Ramos (cell line): ENCODE measurements around the gene ADAMTS8.

Experiments used
- in situ Hi-C: fragments of 300-500 bp; cut with MboI; formaldehyde crosslinking; loops from one replicate; pipeline ENCODE4 v1.14.3; 2022; ENCODE audit warnings: low sequenced_read_pairs; ENCODE audit not compliant: unreplicated experiment

ADAMTS8 gene

GRCh38 chr11:130404727-130405126, 23.7 kb downstream of the ADAMTS8 start:
- in situ Hi-C loops, result no loop called here

- in situ Hi-C loops, result no loop called here
These were observed 24.4 kb downstream of the ADAMTS8 start for GRCh38 chr11:130403967-130404366.

- in situ Hi-C loops, result no loop called here
These were observed 25.1 kb downstream of the ADAMTS8 start for GRCh38 chr11:130403271-130403804.

- in situ Hi-C loops, result no loop called here
These were observed 25.8 kb downstream of the ADAMTS8 start for GRCh38 chr11:130402570-130402969.

GRCh38 chr11:130400781-130401483, 27.5 kb downstream of the ADAMTS8 start:
- in situ Hi-C loops, result no loop called here

GRCh38 chr11:130399196-130399595, 29.2 kb downstream of the ADAMTS8 start:
- in situ Hi-C loops, result no loop called here

- in situ Hi-C loops, result no loop called here
These were observed 30.6 kb downstream of the ADAMTS8 start for GRCh38 chr11:130397780-130398179.

GRCh38 chr11:130396965-130397364, 31.4 kb downstream of the ADAMTS8 start:
- in situ Hi-C loops, result no loop called here

- in situ Hi-C loops, result no loop called here
These were observed 33.8 kb downstream of the ADAMTS8 start for GRCh38 chr11:130394615-130395014.

GRCh38 chr11:130391711-130392110, 36.7 kb downstream of the ADAMTS8 start:
- in situ Hi-C loops, result no loop called here

- in situ Hi-C loops, result no loop called here
These were observed 38.2 kb downstream of the ADAMTS8 start for GRCh38 chr11:130390071-130390758.

- in situ Hi-C loops, result no loop called here
These were observed 39.0 kb downstream of the ADAMTS8 start for GRCh38 chr11:130389335-130389935.

GRCh38 chr11:130388607-130389205, 39.7 kb downstream of the ADAMTS8 start:
- in situ Hi-C loops, result no loop called here

- in situ Hi-C loops, result no loop called here
These were observed 42.4 kb downstream of the ADAMTS8 start for GRCh38 chr11:130386056-130386455.

GRCh38 chr11:130383344-130384211, 44.8 kb downstream of the ADAMTS8 start:
- in situ Hi-C loops, result no loop called here

GRCh38 chr11:130381317-130381716, 47.1 kb downstream of the ADAMTS8 start:
- in situ Hi-C loops, result no loop called here

GRCh38 chr11:130380778-130381177, 47.6 kb downstream of the ADAMTS8 start:
- in situ Hi-C loops, result no loop called here

GRCh38 chr11:130379276-130379675, 49.1 kb downstream of the ADAMTS8 start:
- in situ Hi-C loops, result no loop called here

GRCh38 chr11:130370845-130371590, 57.4 kb downstream of the ADAMTS8 start:
- in situ Hi-C loops, result no loop called here
